Heart right ventricle (tissue), 16 donors: ENCODE data around the gene RSPRY1. TPM values are rescaled to one million over a fixed set of nuclear protein-coding genes. Genes with fewer than 3 reads are reported as not detected.

Source experiments
- ATAC-seq, 8 donors: fragments of 200-7000 bp; cut with Tn5 transposase; one replicate each; pipeline ENCODE4 v1.9.1; 2020; ENCODE audit warnings: mild to moderate bottlenecking in 8 of 8, moderate library complexity in 8 of 8, moderate number of reproducible peaks in 1 of 8
- DNase-seq, 2 donors: peaks; one replicate each; pipeline ENCODE4 v3.0.0-alpha.2; 2020
- H3K27ac ChIP-seq, 10 donors: fragments of 200-600 bp; sonication (generic) in 2 of 10; one replicate each; pipeline versions ENCODE4 v1.5.0 to v1.8.0; 2020 to 2022; ENCODE audit warnings: mild to moderate bottlenecking in 3 of 10
- H3K27me3 ChIP-seq, 7 donors: fragments of 200-600 bp; one replicate each; pipeline ENCODE4 v1.8.0; 2021 to 2022; ENCODE audit warnings: mild to moderate bottlenecking in 2 of 7
- H3K36me3 ChIP-seq, 9 donors: fragments of 200-600 bp; sonication (generic) in 1 of 9; one replicate each; pipeline versions ENCODE4 v1.5.0 to v1.8.0; 2020 to 2022; ENCODE audit warnings: mild to moderate bottlenecking in 2 of 9
- H3K4me1 ChIP-seq, 9 donors: fragments of 200-600 bp; sonication (generic) in 1 of 9; one replicate each; pipeline versions ENCODE4 v1.5.0 to v1.8.0; 2020 to 2022; ENCODE audit warnings: mild to moderate bottlenecking in 4 of 9
- H3K4me3 ChIP-seq, 10 donors: fragments of 200-600 bp; sonication (generic) in 2 of 10; one replicate each; pipeline versions ENCODE4 v1.5.0 to v1.8.0; 2020 to 2022; ENCODE audit warnings: mild to moderate bottlenecking in 7 of 10, moderate library complexity in 2 of 10
- H3K9me3 ChIP-seq, 11 donors: fragments of 200-600 bp in 10 of 11; sonication (generic) in 2 of 11; one replicate each; pipeline versions ENCODE4 v1.5.0 to v1.8.0; 2013 to 2022; ENCODE audit warnings: mild to moderate bottlenecking in 2 of 11, control low read depth in 1 of 11, moderate library complexity in 1 of 11
- CTCF ChIP-seq, 9 donors: fragments of 200-600 bp; sonication (generic) in 2 of 9; IDR thresholded peaks; one replicate each; pipeline versions ENCODE4 v1.5.0 to v1.8.0; 2021 to 2022; ENCODE audit warnings: antibody characterized with exemption in 9 of 9, mild to moderate bottlenecking in 5 of 9, moderate library complexity in 1 of 9
- WGBS, 2 donors: extraction: QIAGEN DNeasy Blood & Tissue Kit; methylation state at CpG; one replicate each; pipeline ENCODE4 v1.1.7; 2013; ENCODE audit warnings: inconsistent platforms in 1 of 2; 5-methylcytosine and 5-hydroxymethylcytosine counted together
- intact Hi-C, 10 donors: fragments of 100-400 bp; cut with DNase I; formaldehyde crosslinking; loops; one replicate each; pipeline versions ENCODE4 v1.11.1 to v1.14.2; 2022
- polyA plus RNA-seq, 2 donors: library from polyadenylated mRNA; stranded (reverse); fragments of 200-250 nt; gene quantifications; one replicate each; pipeline ENCODE4 v1.2.3, GENCODE V29; 2013
- total RNA-seq, 10 donors: library from RNA; stranded (reverse); fragmentation: NEBNext Ultra II Directional in 3 of 10; extraction: Animal tissue kit (Norgen Biotek cat#: 25700) in 3 of 10; gene quantifications; one replicate each; pipeline versions ENCODE4 v1.2.1 to v1.2.4, GENCODE V29; 2021 to 2023
- donor health status: Arrhythmogenic right ventricular cardiomyopathy.
- donor health status: ischemic (EF 13 %, LVEDD 7.1; RV severe dilation, severe dysfunction).
- donor health status: healthy with polysubstance abuse.
- donor health status: DM: no; HTN: yes; CAD: no.
- donor health status: DM: no; HTN: no; CAD: no.
- donor health status: ischemic (EF 25% LVEDD 6.9; RV normal size, moderate dysfunction).
- donor health status: ischemic (EF 25% LVEDD 5.7; RV mildly dilated, moderate dysfunction).
- donor health status: healthy.
- donor health status: DM: yes; HTN: yes; CAD: no.
- donor health status: Ischemic cardiomyopathy.
- donor health status: ischemic (EF 35%, LVEDD 5.7; RV mildly dilated, moderate dysfunction).
- donor health status: nonischemic (EF 11% LVEDD 7.7; RV severe dilation, severe dysfunction).
- donor health status: DM: yes; HTN: yes; CAD: no.
- donor health status: PGD.
- donor health status: ischemic (EF 29% LVEDD 5.4; RV normal size, mild dysfunction).
- donor health status: nonischemic (EF 23%, LVEDD 6.1; RV moderate dilation, normal function).

The RSPRY1 gene
- total and polyA plus RNA-seq, 12 donors: 6.9 to 21.4 (median 16.9) TPM

- intact Hi-C loops: no loop called here
- Histone ChIP-seq H3K9me3 (no peaks in the 10 kb centered on the region), H3K36me3 (no peaks in the 10 kb centered on the region), H3K4me1 (peaks cover 8 to 39% (median 30%) of the 10 kb centered on the region in 9 donors), H3K4me3 (no peak overlapping the region), H3K27ac (peak overlapping the region in 9 of 10 donors; percentile 26 to 80 (median 70)), H3K27me3 (no peaks in the 10 kb centered on the region)
- DNase-seq (peak; percentile 62 to 70), ATAC-seq (peak; percentile 40 to 88 (median 75))
- no peak for TF ChIP-seq CTCF (IDR thresholded peaks at IDR 0.05)
- 48 to 49% methylated on average over 14 of the region's 14 CpGs for WGBS, 2 donors
Observed at GRCh38 chr16:57268804-57269800, 83.0 kb downstream of the RSPRY1 start.

- DNase-seq: no peak
- intact Hi-C loops: no loop called here
- WGBS, 2 donors: 81 to 82% methylated on average over 25 of the region's 25 CpGs
- no peak for ATAC-seq
- Histone ChIP-seq H3K27me3 (no peaks in the 10 kb centered on the region), H3K9me3 (no peaks in the 10 kb centered on the region), H3K36me3 (no peaks in the 10 kb centered on the region), H3K27ac (peak overlapping the region in 1 of 10 donors; percentile 22), H3K4me3 (no peak overlapping the region), H3K4me1 (peaks cover 8 to 38% (median 30%) of the 10 kb centered on the region in 9 donors)
- TF ChIP-seq CTCF (IDR thresholded peaks at IDR 0.05): no peak
Observed at GRCh38 chr16:57270221-57271062, 84.3 kb downstream of the RSPRY1 start.

GRCh38 chr16:57271063-57271345, 84.9 kb downstream of the RSPRY1 start:
- Histone ChIP-seq H3K36me3 (no peaks in the 10 kb centered on the region), H3K27me3 (no peaks in the 10 kb centered on the region), H3K4me3 (no peak overlapping the region), H3K9me3 (no peaks in the 10 kb centered on the region), H3K27ac (no peak overlapping the region), H3K4me1 (peaks cover 8 to 35% (median 28%) of the 10 kb centered on the region in 9 donors)
- TF ChIP-seq CTCF (IDR thresholded peaks at IDR 0.05): no peak
- DNase-seq (no peak), ATAC-seq (no peak)
- WGBS, 2 donors: 89 to 91% methylated on average over 7 of the region's 7 CpGs
- intact Hi-C loops: no loop called here

- intact Hi-C loops: no loop called here
- H3K27me3 ChIP-seq: no peaks in the 10 kb centered on the region
- ATAC-seq: no peak
- H3K4me3 ChIP-seq: no peak overlapping the region
- 77 to 87% methylated on average over 5 of the region's 5 CpGs for WGBS, 2 donors
- H3K4me1 ChIP-seq: peaks cover 4 to 32% (median 20%) of the 10 kb centered on the region in 9 donors
- no peak for DNase-seq
- H3K27ac ChIP-seq: no peak overlapping the region
- no peak for TF ChIP-seq CTCF (IDR thresholded peaks at IDR 0.05)
- no peaks in the 10 kb centered on the region for H3K9me3 ChIP-seq
- H3K36me3 ChIP-seq: no peaks in the 10 kb centered on the region
Observed at GRCh38 chr16:57271867-57272495, 85.9 kb downstream of the RSPRY1 start.
